Vagina (tissue), 2 donors: ENCODE results near the gene TMEM154.

Source experiments
- CTCF ChIP-seq, 3 experiments: fragments of 450-650 bp in 2 of 3; fragments of 200-600 bp in 1 of 3; sonication (generic) in 1 of 3; IDR thresholded peaks; one replicate each; pipeline ENCODE4 v1.5.1; 2017 to 2019; ENCODE audit warnings: antibody characterized with exemption in 3 of 3, mild to moderate bottlenecking in 2 of 3, moderate library complexity in 2 of 3
- POLR2A ChIP-seq, 2 donors: fragments of 450-650 bp; IDR thresholded peaks; one replicate each; pipeline ENCODE4 v1.6.1; 2017; ENCODE audit warnings: antibody characterized with exemption in 2 of 2, mild to moderate bottlenecking in 2 of 2, moderate library complexity in 2 of 2
- POLR2AphosphoS5 ChIP-seq, 2 donors: sonication (generic); formaldehyde crosslinking; IDR thresholded peaks; one replicate each; pipeline ENCODE4 v1.9.0; 2017; ENCODE audit warnings: antibody characterized with exemption in 2 of 2, mild to moderate bottlenecking in 2 of 2, low read depth in 1 of 2; ENCODE audit not compliant: insufficient read depth in 1 of 2

DNA sequence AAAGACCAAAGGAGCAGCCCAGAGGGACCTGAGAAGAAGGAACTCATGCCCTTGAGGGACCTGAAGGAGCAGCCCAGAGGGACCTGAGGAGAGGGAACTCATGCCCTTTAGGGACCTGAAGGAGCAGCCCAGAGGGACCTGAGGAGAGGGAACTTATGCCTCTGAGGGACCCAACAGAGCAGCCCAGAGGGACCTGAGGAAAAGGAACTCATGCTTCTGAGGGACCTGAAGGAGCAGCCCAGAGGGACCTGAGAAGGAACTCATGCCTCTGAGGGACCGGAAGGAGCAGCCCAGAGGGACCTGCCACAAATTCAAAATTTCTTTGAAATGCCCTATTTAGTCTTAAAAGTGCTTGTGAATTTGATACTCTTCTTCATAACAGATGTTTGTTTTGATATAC lies 48.5 kb upstream of the TMEM154 start:
- TF ChIP-seq CTCF (IDR thresholded peaks at IDR 0.05) (no peak), POLR2AphosphoS5 (IDR thresholded peaks at IDR 0.05; ENCODE audit: insufficient read depth in 1 of 2, low read depth in 1 of 2) (no peak), POLR2A (IDR thresholded peaks at IDR 0.05) (no peak)
